Stimulated activated naive CD8-positive, alpha-beta T cell treated with anti-CD3 and anti-CD28 coated beads, Interleukin-15, Interleukin-2, amounts not matched to agents 100 ng/mL and 50 ng/mL, for 24 hours (primary cell): ENCODE results near the gene PRKAR1B.
A peak's percentile ranks its signal among the peaks of the same experiment; 100 is the strongest.

Source experiments
- H3K27ac Mint-ChIP-seq: one replicate; pipeline ENCODE4 v1.8.0; 2021; ENCODE audit warnings: mild to moderate bottlenecking, mixed read lengths
- H3K27me3 Mint-ChIP-seq: one replicate; pipeline ENCODE4 v1.8.0; 2021; ENCODE audit warnings: mixed read lengths
- H3K36me3 Mint-ChIP-seq: one replicate; pipeline ENCODE4 v1.8.0; 2021; ENCODE audit warnings: low read depth, mixed read lengths
- H3K4me1 Mint-ChIP-seq: one replicate; pipeline ENCODE4 v1.8.0; 2021; ENCODE audit warnings: low read depth, mixed read lengths
- H3K4me3 Mint-ChIP-seq: one replicate; pipeline ENCODE4 v1.8.0; 2021; ENCODE audit warnings: mild to moderate bottlenecking, mixed read lengths
- H3K9me3 Mint-ChIP-seq: one replicate; pipeline ENCODE4 v1.8.0; 2021; ENCODE audit warnings: mixed read lengths

The PRKAR1B gene

DNA sequence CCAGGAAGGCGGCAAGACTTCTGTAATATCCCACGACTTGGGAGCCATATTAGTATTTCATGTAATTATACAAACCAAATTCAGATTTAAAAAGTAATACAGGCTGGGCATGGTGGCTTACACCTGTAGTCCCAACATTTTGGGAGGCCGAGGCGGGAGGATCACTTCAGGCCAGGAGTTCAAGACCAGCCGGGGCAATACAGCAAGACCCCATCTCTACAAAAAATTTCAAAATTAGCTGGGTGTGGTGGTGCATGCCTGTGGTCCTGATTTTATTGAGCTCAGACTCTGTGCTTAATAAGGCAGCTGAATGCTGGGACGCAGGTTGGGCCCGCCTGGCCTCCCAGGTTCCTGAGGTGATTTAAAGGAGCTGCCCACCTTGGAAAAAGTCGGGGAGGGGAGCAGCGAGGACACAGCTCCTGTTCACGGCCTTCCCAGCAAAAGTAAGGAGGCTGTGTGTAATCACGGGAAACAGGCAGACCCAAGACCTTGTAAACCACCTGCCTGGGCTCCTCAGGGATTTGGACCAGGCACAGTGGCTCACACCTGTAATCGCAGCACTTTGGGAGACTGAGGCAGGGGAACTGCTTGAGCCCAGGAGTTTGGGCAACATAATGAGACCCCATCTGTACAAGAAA is 93.6 kb downstream of the PRKAR1B start:
- no peak overlapping the region for H3K4me3 Mint-ChIP-seq
- peaks cover 7% of the 10 kb centered on the region for H3K36me3 Mint-ChIP-seq
- no peaks in the 10 kb centered on the region for H3K4me1 Mint-ChIP-seq
- H3K27ac Mint-ChIP-seq, result no peak overlapping the region
- no peaks in the 10 kb centered on the region for H3K9me3 Mint-ChIP-seq
- no peaks in the 10 kb centered on the region for H3K27me3 Mint-ChIP-seq

DNA sequence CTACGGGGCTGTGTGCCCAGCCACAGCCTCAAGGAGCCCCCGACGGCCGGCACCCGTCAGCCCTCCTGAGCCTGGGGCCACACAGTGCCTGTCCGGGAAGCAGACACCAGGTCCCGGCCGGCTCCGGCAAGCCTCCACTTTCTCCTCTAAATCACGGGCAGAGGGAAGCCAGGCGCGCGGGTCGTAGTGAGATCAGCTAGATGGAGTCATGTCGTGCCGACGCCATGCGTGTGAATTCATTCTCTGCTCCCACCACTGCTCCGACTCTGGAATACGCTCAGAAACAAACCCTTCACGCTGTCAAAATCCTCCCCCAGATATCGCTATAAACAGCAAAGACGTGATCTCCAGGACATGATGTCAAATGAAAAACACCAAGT is 94.3 kb downstream of the PRKAR1B start:
- Mint-ChIP-seq H3K27ac (no peak overlapping the region), H3K9me3 (no peaks in the 10 kb centered on the region), H3K4me3 (no peak overlapping the region), H3K27me3 (no peaks in the 10 kb centered on the region), H3K4me1 (no peaks in the 10 kb centered on the region), H3K36me3 (peaks cover 4% of the 10 kb centered on the region)

- Mint-ChIP-seq H3K4me1 (no peaks in the 10 kb centered on the region), H3K36me3 (peaks cover 4% of the 10 kb centered on the region), H3K27me3 (no peaks in the 10 kb centered on the region), H3K4me3 (no peak overlapping the region), H3K27ac (no peak overlapping the region), H3K9me3 (no peaks in the 10 kb centered on the region)
Observed at GRCh38 chr7:631964-632830, 94.9 kb downstream of the PRKAR1B start.

GRCh38 chr7:631291-631711 is 95.8 kb downstream of the PRKAR1B start:
- Mint-ChIP-seq H3K27me3 (no peaks in the 10 kb centered on the region), H3K4me3 (no peak overlapping the region), H3K4me1 (no peaks in the 10 kb centered on the region), H3K9me3 (no peaks in the 10 kb centered on the region), H3K36me3 (peaks cover 3% of the 10 kb centered on the region), H3K27ac (no peak overlapping the region)

- Mint-ChIP-seq H3K27me3 (no peaks in the 10 kb centered on the region), H3K27ac (no peak overlapping the region), H3K4me3 (no peak overlapping the region), H3K4me1 (no peaks in the 10 kb centered on the region), H3K36me3 (peaks cover 7% of the 10 kb centered on the region), H3K9me3 (peaks cover 3% of the 10 kb centered on the region)
Observed at GRCh38 chr7:630539-630938, 96.5 kb downstream of the PRKAR1B start.

DNA sequence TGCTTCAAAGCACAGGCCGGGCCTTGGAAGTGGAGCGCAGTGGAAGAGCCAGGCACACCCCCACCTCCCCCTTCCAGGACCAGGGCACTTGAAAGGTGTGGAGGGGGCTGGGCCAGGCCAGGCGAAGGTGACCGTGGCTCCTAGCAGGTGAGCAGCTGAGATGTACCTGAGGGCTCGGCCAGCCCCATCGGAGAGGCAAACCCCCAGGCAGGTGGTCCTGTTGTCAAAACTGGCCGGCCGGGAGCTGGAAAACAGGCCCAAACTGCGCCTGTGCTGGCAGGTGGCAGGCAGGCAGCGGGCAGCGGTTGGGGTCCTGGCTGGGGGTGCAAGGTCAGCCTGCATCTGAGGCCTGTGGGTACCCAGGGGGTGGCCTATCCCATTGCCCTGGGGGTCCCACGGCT is 97.0 kb downstream of the PRKAR1B start:
- H3K27ac Mint-ChIP-seq, result no peak overlapping the region
- peaks cover 9% of the 10 kb centered on the region for H3K36me3 Mint-ChIP-seq
- no peak overlapping the region for H3K4me3 Mint-ChIP-seq
- H3K27me3 Mint-ChIP-seq, result no peaks in the 10 kb centered on the region
- H3K4me1 Mint-ChIP-seq, result no peaks in the 10 kb centered on the region
- H3K9me3 Mint-ChIP-seq, result peaks cover 5% of the 10 kb centered on the region

DNA sequence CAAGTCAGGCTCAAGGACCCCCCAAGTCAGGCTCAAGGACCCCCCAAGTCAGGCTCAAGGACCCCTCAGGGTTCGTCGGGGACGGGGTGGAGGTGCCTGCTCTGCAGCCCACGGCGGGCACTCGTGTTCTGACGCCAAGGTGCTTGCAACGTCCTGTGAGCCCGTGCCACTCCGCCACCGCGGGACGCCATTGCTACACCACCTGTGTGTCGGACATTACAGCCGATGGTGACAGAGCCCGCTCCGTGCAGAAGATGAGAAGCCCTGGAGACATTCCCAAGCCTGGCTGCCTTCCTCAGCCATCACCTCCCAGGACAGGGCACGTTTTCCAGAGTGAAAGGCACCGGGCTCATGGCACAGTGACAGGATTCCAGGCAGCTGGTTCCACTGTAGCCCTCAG is 98.3 kb downstream of the PRKAR1B start:
- Mint-ChIP-seq H3K27ac (no peak overlapping the region), H3K9me3 (peaks cover 13% of the 10 kb centered on the region), H3K36me3 (peaks cover 21% of the 10 kb centered on the region), H3K4me1 (no peaks in the 10 kb centered on the region), H3K4me3 (no peak overlapping the region), H3K27me3 (no peaks in the 10 kb centered on the region)

- H3K36me3 Mint-ChIP-seq, result peaks cover 26% of the 10 kb centered on the region
- no peak overlapping the region for H3K27ac Mint-ChIP-seq
- peaks cover 15% of the 10 kb centered on the region for H3K9me3 Mint-ChIP-seq
- no peaks in the 10 kb centered on the region for H3K27me3 Mint-ChIP-seq
- H3K4me3 Mint-ChIP-seq, result no peak overlapping the region
- H3K4me1 Mint-ChIP-seq, result no peaks in the 10 kb centered on the region
Observed at GRCh38 chr7:628402-628763, 98.7 kb downstream of the PRKAR1B start.

DNA sequence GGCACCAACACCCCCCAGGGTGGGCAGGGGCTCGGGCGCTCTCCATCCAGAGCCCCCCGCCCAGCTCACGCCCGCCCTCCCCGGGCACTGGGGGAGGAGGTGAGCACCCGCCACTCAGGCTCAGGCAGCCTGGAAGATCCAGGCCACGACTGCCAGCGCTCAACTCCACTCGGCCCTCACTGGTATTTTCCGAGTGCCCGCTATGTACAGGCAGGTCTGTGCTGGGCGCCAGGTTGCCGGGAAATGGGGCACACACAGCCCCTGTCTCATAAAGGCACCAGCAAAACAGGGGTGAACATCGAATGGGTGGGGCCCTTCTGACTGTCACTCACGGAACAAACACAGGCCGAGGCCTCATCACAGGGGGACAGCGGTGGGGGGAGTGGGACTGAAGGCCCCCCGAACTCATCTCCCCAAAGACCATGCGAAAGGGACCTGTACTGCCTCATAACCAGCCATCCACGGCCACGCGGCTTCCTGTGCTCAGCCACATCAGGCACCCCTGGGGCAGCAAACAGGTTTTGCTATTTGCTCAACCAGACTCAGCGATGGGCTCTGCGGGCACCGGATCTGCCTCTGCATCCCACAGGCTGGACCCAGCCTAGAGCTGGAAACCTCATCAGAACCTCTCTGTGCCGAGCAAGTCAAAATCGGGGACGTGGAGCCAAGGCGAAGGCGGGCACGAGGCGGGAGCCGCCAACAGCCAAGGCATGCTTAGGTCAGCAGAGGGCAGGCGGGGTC is 99.2 kb downstream of the PRKAR1B start:
- Mint-ChIP-seq H3K36me3 (peaks cover 31% of the 10 kb centered on the region), H3K27ac (no peak overlapping the region), H3K4me1 (no peaks in the 10 kb centered on the region), H3K27me3 (no peaks in the 10 kb centered on the region), H3K4me3 (no peak overlapping the region), H3K9me3 (peaks cover 19% of the 10 kb centered on the region)

DNA sequence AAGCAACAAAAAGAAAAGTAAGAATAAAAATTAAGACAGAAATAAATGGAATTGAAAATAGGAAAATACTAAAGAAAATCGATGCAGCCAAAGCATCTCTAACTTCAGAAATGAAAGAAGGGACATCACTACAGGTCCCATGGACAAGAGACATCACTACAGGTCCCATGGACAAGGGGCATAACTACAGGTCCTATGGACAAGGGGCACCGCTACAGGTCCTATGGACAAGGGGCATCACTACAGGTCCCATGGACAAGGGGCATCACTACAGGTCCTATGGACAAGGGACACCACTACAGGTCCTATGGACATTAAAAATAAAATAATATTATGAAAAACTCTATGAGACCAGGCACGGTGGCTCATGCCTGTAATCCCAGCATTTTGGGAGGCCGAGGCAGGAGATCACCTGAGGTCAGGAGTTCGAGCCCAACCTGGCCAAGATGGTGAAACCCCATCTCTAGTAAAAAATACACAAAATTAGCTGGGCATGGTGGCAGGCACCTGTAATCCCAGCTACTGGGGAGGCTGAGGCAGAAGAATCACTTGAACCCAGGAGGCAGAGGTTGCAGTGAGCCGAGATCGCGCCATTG is 101.6 kb downstream of the PRKAR1B start:
- H3K27me3 Mint-ChIP-seq, result no peaks in the 10 kb centered on the region
- H3K36me3 Mint-ChIP-seq, result peaks cover 55% of the 10 kb centered on the region
- H3K4me3 Mint-ChIP-seq, result no peak overlapping the region
- H3K4me1 Mint-ChIP-seq, result peaks cover 6% of the 10 kb centered on the region
- peaks cover 33% of the 10 kb centered on the region for H3K9me3 Mint-ChIP-seq
- no peak overlapping the region for H3K27ac Mint-ChIP-seq

- H3K4me3 Mint-ChIP-seq, result no peak overlapping the region
Observed at GRCh38 chr7:623464-623863, 103.6 kb downstream of the PRKAR1B start.

GRCh38 chr7:621572-622285 is 105.4 kb downstream of the PRKAR1B start:
- no peak overlapping the region for H3K27ac Mint-ChIP-seq
- no peaks in the 10 kb centered on the region for H3K27me3 Mint-ChIP-seq
- peaks cover 43% of the 10 kb centered on the region for H3K9me3 Mint-ChIP-seq
- H3K4me3 Mint-ChIP-seq, result no peak overlapping the region
- peaks cover 40% of the 10 kb centered on the region for H3K4me1 Mint-ChIP-seq
- peaks cover 69% of the 10 kb centered on the region for H3K36me3 Mint-ChIP-seq

More at GRCh38 chr7:623464-623863, 103.6 kb downstream of the PRKAR1B start:
- H3K4me1 Mint-ChIP-seq, result peaks cover 26% of the 10 kb centered on the region
- H3K27me3 Mint-ChIP-seq, result no peaks in the 10 kb centered on the region
- H3K27ac Mint-ChIP-seq, result no peak overlapping the region
- peaks cover 69% of the 10 kb centered on the region for H3K36me3 Mint-ChIP-seq
- peaks cover 43% of the 10 kb centered on the region for H3K9me3 Mint-ChIP-seq

- peaks cover 40% of the 10 kb centered on the region for H3K9me3 Mint-ChIP-seq
- peaks cover 48% of the 10 kb centered on the region for H3K4me1 Mint-ChIP-seq
- H3K27ac Mint-ChIP-seq, result peak overlapping the region; percentile 98
- peaks cover 66% of the 10 kb centered on the region for H3K36me3 Mint-ChIP-seq
- H3K4me3 Mint-ChIP-seq, result no peak overlapping the region
- no peaks in the 10 kb centered on the region for H3K27me3 Mint-ChIP-seq
Observed at GRCh38 chr7:620885-621284, 106.2 kb downstream of the PRKAR1B start.

DNA sequence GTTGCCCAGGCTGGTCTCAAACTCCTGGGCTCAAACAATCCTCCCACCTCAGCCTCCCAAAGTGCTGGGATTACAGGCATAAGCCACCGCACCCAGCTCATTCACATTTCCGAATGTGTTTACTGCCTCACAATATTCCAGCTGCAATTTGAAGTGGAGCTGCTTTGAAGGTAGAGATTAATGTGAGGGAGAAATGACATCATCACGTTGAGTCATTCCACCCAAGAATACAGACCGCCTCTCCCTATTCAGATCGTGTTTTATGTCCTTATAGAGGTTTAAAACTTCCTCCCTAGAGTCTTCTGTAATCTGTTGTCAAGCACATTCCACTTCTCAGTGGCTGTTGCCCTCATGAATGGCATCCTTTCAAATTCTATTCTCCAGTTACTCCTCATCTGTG is 107.0 kb downstream of the PRKAR1B start:
- Mint-ChIP-seq H3K4me3 (peak overlapping the region; percentile 62), H3K9me3 (peaks cover 37% of the 10 kb centered on the region), H3K27me3 (no peaks in the 10 kb centered on the region), H3K36me3 (peaks cover 62% of the 10 kb centered on the region), H3K27ac (peak overlapping the region; percentile 98), H3K4me1 (peaks cover 52% of the 10 kb centered on the region)
